ENCODE results near the gene UNC5C. TPM values are rescaled to one million over a fixed set of nuclear protein-coding genes. Genes with fewer than 3 reads are reported as not detected.

Gene UNC5C
- total and polyA plus RNA-seq, 10 of the 15 experiments (the other 5 are each of a cell fraction or from before 2014, with no cell fraction given), result 0.02 to 2.0 (median 0.15) TPM; not detected in 1

GRCh38 chr4:95422436-95422835 lies 126.3 kb downstream of the UNC5C start:
- SMC1A ChIA-PET (ENCODE audit: uncharacterized antibody, unreplicated experiment), result no interaction called here
- RAD21 ChIA-PET (ENCODE audit: unreplicated experiment), result no interaction called here
- no peak for DNase-seq (ENCODE audit: low read depth, low spot score)
- H3K4me1 ChIP-seq (ENCODE audit: control insufficient read depth, insufficient read depth, low read length), result no peaks in the 10 kb centered on the region
- H3K27me3 ChIP-seq (replicated peaks in 1 of 2; ENCODE audit: control insufficient read depth in 2 of 2, insufficient read depth in 2 of 2, low read length in 1 of 2), result no peaks in the 10 kb centered on the region
- H3K9me3 ChIP-seq (replicated peaks; ENCODE audit: control insufficient read depth, insufficient read depth, low read length), result no peaks in the 10 kb centered on the region
- no peak for ATAC-seq
- no peaks in the 10 kb centered on the region for H3K36me3 ChIP-seq (ENCODE audit: control insufficient read depth in 2 of 2, insufficient read depth in 2 of 2, low read length in 1 of 2)
- CTCF ChIA-PET, result no interaction called here
- POLR2A ChIA-PET, result no interaction called here
- TF ChIP-seq PAX8 (IDR thresholded peaks at IDR 0.05) (no peak), ZNF24 (IDR thresholded peaks at IDR 0.05) (no peak), HDAC2 (IDR thresholded peaks at IDR 0.05) (no peak), RFX5 (IDR thresholded peaks at IDR 0.05; ENCODE audit: low read depth, low read length) (no peak), LARP7 (IDR thresholded peaks at IDR 0.05) (no peak), NFIC (IDR thresholded peaks at IDR 0.05; ENCODE audit: low read depth, low read length) (no peak), NR2C1 (IDR thresholded peaks at IDR 0.05) (no peak), E4F1 (IDR thresholded peaks at IDR 0.05; ENCODE audit: borderline replicate concordance, partially characterized antibody) (no peak), PKNOX1 (IDR thresholded peaks at IDR 0.05) (no peak)
- no peak overlapping the region for H3K4me2 ChIP-seq (ENCODE audit: control insufficient read depth, insufficient read depth)
- no peaks in the 10 kb centered on the region for H4K20me1 ChIP-seq (ENCODE audit: control insufficient read depth, insufficient read depth)
- H3K4me3 ChIP-seq, result no peak overlapping the region
- no peak overlapping the region for H3K9ac ChIP-seq (ENCODE audit: control insufficient read depth, insufficient read depth, low read length)
- H3K27ac ChIP-seq (ENCODE audit: control insufficient read depth, insufficient read depth), result no peak overlapping the region
- H2AFZ ChIP-seq (ENCODE audit: control insufficient read depth, low read depth, low read length), result no peak overlapping the region
- FAIRE-seq, result no peak
- intact Hi-C loops (cut with micrococcal nuclease; ENCODE audit: unreplicated experiment), result no loop called here
- H3K79me2 ChIP-seq (ENCODE audit: control insufficient read depth, insufficient read depth, low read length), result no peaks in the 10 kb centered on the region
- in situ Hi-C loops (cut with MboI), result no loop called here
- no TSS peak for BruUV-seq (replicated peaks)
- 25% methylated on average over 7 of the region's 7 CpGs for WGBS (ENCODE audit: insufficient coverage, insufficient replicate concordance, low lambda C conversion rate, missing lambda C conversion rate)

All from GM12878 (cell line).